ENCODE results near the gene TSPEAR.

GRCh38 chr21:44552681-44553080 lies 158.7 kb downstream of the TSPEAR start:
- no peak for TF ChIP-seq CTCF (IDR thresholded peaks at IDR 0.05)
- TF ChIP-seq ZFX (IDR thresholded peaks at IDR 0.05; ENCODE audit: borderline replicate concordance) = no peak

Data from 22Rv1 (cell line).